ENCODE measurements around the gene FBXO24.
"Not testable (repeated sequence)": the region's sequence is repeated elsewhere in the genome, so short reads cannot be mapped to it uniquely, and the experiment has no call there.

FBXO24 gene

GRCh38 chr7:100561491-100562194 lies 24.5 kb upstream of the FBXO24 start:
- no peak for DNase-seq

GRCh38 chr7:100562195-100563099 lies 23.7 kb upstream of the FBXO24 start:
- no peak for DNase-seq

GRCh38 chr7:100563100-100563564 lies 23.0 kb upstream of the FBXO24 start:
- no peak for DNase-seq

- DNase-seq = peak; percentile 91
These were observed 22.2 kb upstream of the FBXO24 start for GRCh38 chr7:100563809-100564400.

GRCh38 chr7:100564405-100564804 lies 21.7 kb upstream of the FBXO24 start:
- not testable (repeated sequence) for DNase-seq

GRCh38 chr7:100565133-100565571 lies 21.0 kb upstream of the FBXO24 start:
- no peak for DNase-seq

GRCh38 chr7:100566018-100566531 lies 20.1 kb upstream of the FBXO24 start:
- no peak for DNase-seq

GRCh38 chr7:100567031-100567730 lies 18.9 kb upstream of the FBXO24 start:
- DNase-seq = no peak

GRCh38 chr7:100567751-100568175 lies 18.4 kb upstream of the FBXO24 start:
- no peak for DNase-seq

- no peak for DNase-seq
These were observed 17.8 kb upstream of the FBXO24 start for GRCh38 chr7:100568176-100568895.

- peak; percentile 97 for DNase-seq
These were observed 17.0 kb upstream of the FBXO24 start for GRCh38 chr7:100568896-100569844.

- DNase-seq = no peak
These were observed 14.9 kb upstream of the FBXO24 start for GRCh38 chr7:100570954-100571828.

GRCh38 chr7:100571829-100572116 lies 14.4 kb upstream of the FBXO24 start:
- no peak for DNase-seq

- no peak for DNase-seq
These were observed 13.7 kb upstream of the FBXO24 start for GRCh38 chr7:100572281-100572948.

- DNase-seq = no peak
These were observed 13.0 kb upstream of the FBXO24 start for GRCh38 chr7:100572949-100573675.

GRCh38 chr7:100573691-100574361 lies 12.3 kb upstream of the FBXO24 start, which contains the start of gene SAP25:
Gene SAP25, minus strand, starts transcription at chr7:100573900. Its CDS starts 158 bp downstream, at chr7:100573742.
- DNase-seq = no peak

- DNase-seq = no peak
These were observed 11.5 kb upstream of the FBXO24 start for GRCh38 chr7:100574362-100575205.
